Keratinocyte (primary cell): Measurements from ENCODE around the gene PIGU. TPM values are rescaled to one million over a fixed set of nuclear protein-coding genes. Genes with fewer than 3 reads are reported as not detected.

Experiments
- DNase-seq: peaks from one replicate; pipeline ENCODE4 v3.0.0-alpha.2; 2011; ENCODE audit warnings: low read depth, missing footprints, low spot score
- FAIRE-seq: peaks from 2 replicates; lab custom pipeline; 2011; peaks lifted over from hg19 to GRCh38; lab: Jason Lieb, UNC
- H2AFZ ChIP-seq: 2 replicates; pipeline ENCODE4 v1.6.0; 2012; ENCODE audit warnings: low read length, control low read depth, inconsistent platforms; ENCODE audit not compliant: control insufficient read depth
- H3K27ac ChIP-seq: 2 replicates; pipeline ENCODE4 v1.5.1; 2011; ENCODE audit warnings: low read length; ENCODE audit not compliant: control insufficient read depth, insufficient read depth
- H3K27me3 ChIP-seq: 3 replicates; pipeline ENCODE4 v1.6.0; 2011; ENCODE audit warnings: low read length; ENCODE audit not compliant: control insufficient read depth, insufficient read depth; ENCODE audit errors: extremely low read depth
- H3K36me3 ChIP-seq, 2 experiments: 2 replicates in 1 of 2; 3 replicates in 1 of 2; pipeline ENCODE4 v1.5.1; 2011; ENCODE audit warnings: low read length in 2 of 2, mild to moderate bottlenecking in 1 of 2; ENCODE audit not compliant: control insufficient read depth in 2 of 2, insufficient read depth in 2 of 2; ENCODE audit errors: extremely low read depth in 1 of 2
- H3K4me1 ChIP-seq: 3 replicates; pipeline ENCODE4 v1.5.1; 2011; ENCODE audit warnings: low read length; ENCODE audit not compliant: control insufficient read depth, insufficient read depth; ENCODE audit errors: extremely low read depth
- H3K4me2 ChIP-seq: 3 replicates; pipeline ENCODE4 v1.6.0; 2011; ENCODE audit warnings: low read depth, low read length; ENCODE audit not compliant: control insufficient read depth, insufficient read depth; ENCODE audit errors: extremely low read depth
- H3K4me3 ChIP-seq, 3 experiments: fragments of 200-600 bp in 1 of 3; sonication (generic) in 1 of 3; 2 replicates in 2 of 3; 3 replicates in 1 of 3; pipeline ENCODE4 v1.5.1; 2011 to 2016; ENCODE audit warnings: low read length in 3 of 3, mild to moderate bottlenecking in 3 of 3, control low read depth in 2 of 3, inconsistent platforms in 1 of 3, low read depth in 1 of 3, mixed read lengths in 1 of 3, mixed run types in 1 of 3, moderate library complexity in 1 of 3; ENCODE audit not compliant: control insufficient read depth in 2 of 3, insufficient read depth in 2 of 3; ENCODE audit errors: extremely low read depth in 1 of 3
- H3K79me2 ChIP-seq: 2 replicates; pipeline ENCODE4 v1.6.0; 2012; ENCODE audit warnings: low read length; ENCODE audit not compliant: control insufficient read depth, insufficient read depth
- H3K9ac ChIP-seq: 3 replicates; pipeline ENCODE4 v1.6.0; 2011; ENCODE audit warnings: low read length; ENCODE audit not compliant: control insufficient read depth, insufficient read depth; ENCODE audit errors: extremely low read depth
- H3K9me1 ChIP-seq: 3 replicates; pipeline ENCODE4 v1.6.0; 2011; ENCODE audit warnings: low read length; ENCODE audit not compliant: control insufficient read depth, insufficient read depth; ENCODE audit errors: extremely low read depth
- H3K9me3 ChIP-seq: 2 replicates; pipeline ENCODE4 v1.5.1; 2012; ENCODE audit warnings: low read depth, low read length; ENCODE audit not compliant: control insufficient read depth
- H4K20me1 ChIP-seq: 3 replicates; pipeline ENCODE4 v1.6.0; 2011; ENCODE audit warnings: low read length; ENCODE audit not compliant: control insufficient read depth, insufficient read depth; ENCODE audit errors: extremely low read depth
- EZH2 ChIP-seq: IDR thresholded peaks from one replicate; pipeline ENCODE4 v1.6.1; 2012; ENCODE audit warnings: inconsistent platforms, mild to moderate bottlenecking, low read length, moderate library complexity
- dilution Hi-C: fragments of 300-500 bp; cut with MboI; formaldehyde crosslinking; loops from one replicate; pipeline ENCODE4 v1.7.0; 2020; ENCODE audit warnings: low sequenced_read_pairs; ENCODE audit not compliant: extremely low pct_ligation_motif_present
- polyA plus RNA-seq, 5 experiments: library from polyadenylated mRNA; depleted of rRNA in 3 of 5; stranded (reverse) in 3 of 5; stranded (forward) in 1 of 5; unstranded in 1 of 5; fragments of >200 nt; gene quantifications; 1 replicate in 1 of 5; 2 replicates in 3 of 5; 3 replicates in 1 of 5; pipeline versions ENCODE4 v1.2.1 to v1.2.3, GENCODE V29; 2011 to 2012; ENCODE audit warnings: missing spikeins in 2 of 5, low read depth in 1 of 5, low replicate concordance in 1 of 5
- TF ChIP-seq, protein P1 (sequence below), 3 experiments: IDR thresholded peaks in 1 of 3; conservative IDR thresholded peaks in 1 of 3; optimal IDR thresholded peaks in 1 of 3; 2 replicates in 2 of 3; 3 replicates in 1 of 3; pipeline versions ENCODE3 to v1.5.1; 2011; ENCODE audit warnings: low read length in 3 of 3, mild to moderate bottlenecking in 3 of 3, moderate library complexity in 2 of 3, control low read depth in 1 of 3, inconsistent platforms in 1 of 3; ENCODE audit not compliant: insufficient read depth in 2 of 3; ENCODE audit errors: extremely low read depth in 1 of 3

The PIGU gene
- polyA plus RNA-seq, 1 donor (not counting 4 experiments of a cell fraction or from before 2014, with no cell fraction given): 48.0 TPM

- H3K9me1 ChIP-seq: no peaks in the 10 kb centered on the region
- TF ChIP-seq, protein P1, sequence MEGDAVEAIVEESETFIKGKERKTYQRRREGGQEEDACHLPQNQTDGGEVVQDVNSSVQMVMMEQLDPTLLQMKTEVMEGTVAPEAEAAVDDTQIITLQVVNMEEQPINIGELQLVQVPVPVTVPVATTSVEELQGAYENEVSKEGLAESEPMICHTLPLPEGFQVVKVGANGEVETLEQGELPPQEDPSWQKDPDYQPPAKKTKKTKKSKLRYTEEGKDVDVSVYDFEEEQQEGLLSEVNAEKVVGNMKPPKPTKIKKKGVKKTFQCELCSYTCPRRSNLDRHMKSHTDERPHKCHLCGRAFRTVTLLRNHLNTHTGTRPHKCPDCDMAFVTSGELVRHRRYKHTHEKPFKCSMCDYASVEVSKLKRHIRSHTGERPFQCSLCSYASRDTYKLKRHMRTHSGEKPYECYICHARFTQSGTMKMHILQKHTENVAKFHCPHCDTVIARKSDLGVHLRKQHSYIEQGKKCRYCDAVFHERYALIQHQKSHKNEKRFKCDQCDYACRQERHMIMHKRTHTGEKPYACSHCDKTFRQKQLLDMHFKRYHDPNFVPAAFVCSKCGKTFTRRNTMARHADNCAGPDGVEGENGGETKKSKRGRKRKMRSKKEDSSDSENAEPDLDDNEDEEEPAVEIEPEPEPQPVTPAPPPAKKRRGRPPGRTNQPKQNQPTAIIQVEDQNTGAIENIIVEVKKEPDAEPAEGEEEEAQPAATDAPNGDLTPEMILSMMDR (optimal IDR thresholded peaks at IDR 0.05 in 1 of 3, IDR thresholded peaks at IDR 0.05 in 1 of 3, conservative IDR thresholded peaks at IDR 0.05 in 1 of 3; ENCODE audit: extremely low read depth in 1 of 3, insufficient read depth in 2 of 3, low read length in 3 of 3): no peak
- TF ChIP-seq EZH2: no peak
- H3K27ac ChIP-seq: no peak overlapping the region
- H3K4me2 ChIP-seq: no peak overlapping the region
- no peak for FAIRE-seq
- no peaks in the 10 kb centered on the region for H3K79me2 ChIP-seq
- no peak overlapping the region for H2AFZ ChIP-seq
- no peaks in the 10 kb centered on the region for H4K20me1 ChIP-seq
- H3K4me1 ChIP-seq: no peaks in the 10 kb centered on the region
- H3K27me3 ChIP-seq: no peaks in the 10 kb centered on the region
- no peak overlapping the region for H3K4me3 ChIP-seq
- no peaks in the 10 kb centered on the region for H3K36me3 ChIP-seq
- no peak overlapping the region for H3K9ac ChIP-seq
- no peak for DNase-seq
- dilution Hi-C loops: no loop called here
- no peaks in the 10 kb centered on the region for H3K9me3 ChIP-seq
Measured at GRCh38 chr20:34595377-34596184, 81.3 kb downstream of the PIGU start.

- H3K9me3 ChIP-seq: no peaks in the 10 kb centered on the region
- H3K4me2 ChIP-seq: no peak overlapping the region
- H3K27ac ChIP-seq: no peak overlapping the region
- dilution Hi-C loops: no loop called here
- H3K4me1 ChIP-seq: peaks cover 3% of the 10 kb centered on the region
- H3K79me2 ChIP-seq: no peaks in the 10 kb centered on the region
- H3K9ac ChIP-seq: no peak overlapping the region
- DNase-seq (no peak), FAIRE-seq (no peak)
- H2AFZ ChIP-seq: no peak overlapping the region
- H3K4me3 ChIP-seq: no peak overlapping the region
- H3K36me3 ChIP-seq: peaks cover 0 to 2% of the 10 kb centered on the region in 2 experiments
- H3K9me1 ChIP-seq: no peaks in the 10 kb centered on the region
- TF ChIP-seq, protein P1 (optimal IDR thresholded peaks at IDR 0.05 in 1 of 3, IDR thresholded peaks at IDR 0.05 in 1 of 3, conservative IDR thresholded peaks at IDR 0.05 in 1 of 3; ENCODE audit: extremely low read depth in 1 of 3, insufficient read depth in 2 of 3, low read length in 3 of 3): no peak
- TF ChIP-seq EZH2: no peak
- H3K27me3 ChIP-seq: no peaks in the 10 kb centered on the region
- H4K20me1 ChIP-seq: no peaks in the 10 kb centered on the region
Measured at GRCh38 chr20:34586488-34587163, 90.3 kb downstream of the PIGU start.
